Measurements from ENCODE around the gene NME2.

DNA sequence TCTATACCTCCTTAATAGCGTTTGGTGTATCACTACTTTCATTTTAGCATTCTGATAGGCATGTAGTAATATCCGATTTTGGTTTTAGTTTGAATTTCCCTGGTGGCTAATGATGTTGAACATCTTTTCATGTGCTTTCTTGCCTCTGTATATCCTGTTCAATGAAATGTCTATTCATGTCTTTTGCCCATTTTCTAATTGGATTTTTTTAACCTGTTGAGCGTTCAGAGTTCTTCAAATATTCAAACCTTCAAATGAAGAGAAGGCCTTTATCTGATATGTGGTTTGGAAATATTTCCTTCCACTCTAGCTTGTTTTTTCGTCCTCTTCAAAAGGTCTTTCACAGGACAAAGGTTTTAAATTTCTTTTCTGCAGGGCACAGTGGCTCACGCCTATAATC lies 15.3 kb upstream of the NME2 start:
- TF ChIP-seq, protein P1, sequence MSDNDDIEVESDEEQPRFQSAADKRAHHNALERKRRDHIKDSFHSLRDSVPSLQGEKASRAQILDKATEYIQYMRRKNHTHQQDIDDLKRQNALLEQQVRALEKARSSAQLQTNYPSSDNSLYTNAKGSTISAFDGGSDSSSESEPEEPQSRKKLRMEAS (IDR thresholded peaks at IDR 0.05; ENCODE audit: low read depth, low read length), result no peak
- TF ChIP-seq, protein P2, sequence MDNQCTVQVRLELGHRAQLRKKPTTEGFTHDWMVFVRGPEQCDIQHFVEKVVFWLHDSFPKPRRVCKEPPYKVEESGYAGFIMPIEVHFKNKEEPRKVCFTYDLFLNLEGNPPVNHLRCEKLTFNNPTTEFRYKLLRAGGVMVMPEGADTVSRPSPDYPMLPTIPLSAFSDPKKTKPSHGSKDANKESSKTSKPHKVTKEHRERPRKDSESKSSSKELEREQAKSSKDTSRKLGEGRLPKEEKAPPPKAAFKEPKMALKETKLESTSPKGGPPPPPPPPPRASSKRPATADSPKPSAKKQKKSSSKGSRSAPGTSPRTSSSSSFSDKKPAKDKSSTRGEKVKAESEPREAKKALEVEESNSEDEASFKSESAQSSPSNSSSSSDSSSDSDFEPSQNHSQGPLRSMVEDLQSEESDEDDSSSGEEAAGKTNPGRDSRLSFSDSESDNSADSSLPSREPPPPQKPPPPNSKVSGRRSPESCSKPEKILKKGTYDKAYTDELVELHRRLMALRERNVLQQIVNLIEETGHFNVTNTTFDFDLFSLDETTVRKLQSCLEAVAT (IDR thresholded peaks at IDR 0.05), result no peak
- TF ChIP-seq BACH1 (IDR thresholded peaks at IDR 0.05; ENCODE audit: borderline replicate concordance) (no peak), TAF1 (IDR thresholded peaks at IDR 0.05; ENCODE audit: borderline replicate concordance, low read depth, low read length) (no peak), SREBF2 (IDR thresholded peaks at IDR 0.05; ENCODE audit: low read length) (no peak), EP300 (IDR thresholded peaks at IDR 0.05; ENCODE audit: borderline replicate concordance in 1 of 2, control insufficient read depth in 1 of 2, low read depth in 2 of 2, low read length in 2 of 2) (no peak), MXI1 (IDR thresholded peaks at IDR 0.05; ENCODE audit: low read depth, low read length) (no peak), GABPA (IDR thresholded peaks at IDR 0.05; ENCODE audit: low read depth) (no peak), POLR2A (IDR thresholded peaks at IDR 0.05; ENCODE audit: low read depth, low read length) (no peak), TCF12 (IDR thresholded peaks at IDR 0.05; ENCODE audit: low read depth, low read length) (no peak)
- TF ChIP-seq, protein P3, sequence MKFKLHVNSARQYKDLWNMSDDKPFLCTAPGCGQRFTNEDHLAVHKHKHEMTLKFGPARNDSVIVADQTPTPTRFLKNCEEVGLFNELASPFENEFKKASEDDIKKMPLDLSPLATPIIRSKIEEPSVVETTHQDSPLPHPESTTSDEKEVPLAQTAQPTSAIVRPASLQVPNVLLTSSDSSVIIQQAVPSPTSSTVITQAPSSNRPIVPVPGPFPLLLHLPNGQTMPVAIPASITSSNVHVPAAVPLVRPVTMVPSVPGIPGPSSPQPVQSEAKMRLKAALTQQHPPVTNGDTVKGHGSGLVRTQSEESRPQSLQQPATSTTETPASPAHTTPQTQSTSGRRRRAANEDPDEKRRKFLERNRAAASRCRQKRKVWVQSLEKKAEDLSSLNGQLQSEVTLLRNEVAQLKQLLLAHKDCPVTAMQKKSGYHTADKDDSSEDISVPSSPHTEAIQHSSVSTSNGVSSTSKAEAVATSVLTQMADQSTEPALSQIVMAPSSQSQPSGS (IDR thresholded peaks at IDR 0.05; ENCODE audit: low read length), result no peak
- TF ChIP-seq, protein P4, sequence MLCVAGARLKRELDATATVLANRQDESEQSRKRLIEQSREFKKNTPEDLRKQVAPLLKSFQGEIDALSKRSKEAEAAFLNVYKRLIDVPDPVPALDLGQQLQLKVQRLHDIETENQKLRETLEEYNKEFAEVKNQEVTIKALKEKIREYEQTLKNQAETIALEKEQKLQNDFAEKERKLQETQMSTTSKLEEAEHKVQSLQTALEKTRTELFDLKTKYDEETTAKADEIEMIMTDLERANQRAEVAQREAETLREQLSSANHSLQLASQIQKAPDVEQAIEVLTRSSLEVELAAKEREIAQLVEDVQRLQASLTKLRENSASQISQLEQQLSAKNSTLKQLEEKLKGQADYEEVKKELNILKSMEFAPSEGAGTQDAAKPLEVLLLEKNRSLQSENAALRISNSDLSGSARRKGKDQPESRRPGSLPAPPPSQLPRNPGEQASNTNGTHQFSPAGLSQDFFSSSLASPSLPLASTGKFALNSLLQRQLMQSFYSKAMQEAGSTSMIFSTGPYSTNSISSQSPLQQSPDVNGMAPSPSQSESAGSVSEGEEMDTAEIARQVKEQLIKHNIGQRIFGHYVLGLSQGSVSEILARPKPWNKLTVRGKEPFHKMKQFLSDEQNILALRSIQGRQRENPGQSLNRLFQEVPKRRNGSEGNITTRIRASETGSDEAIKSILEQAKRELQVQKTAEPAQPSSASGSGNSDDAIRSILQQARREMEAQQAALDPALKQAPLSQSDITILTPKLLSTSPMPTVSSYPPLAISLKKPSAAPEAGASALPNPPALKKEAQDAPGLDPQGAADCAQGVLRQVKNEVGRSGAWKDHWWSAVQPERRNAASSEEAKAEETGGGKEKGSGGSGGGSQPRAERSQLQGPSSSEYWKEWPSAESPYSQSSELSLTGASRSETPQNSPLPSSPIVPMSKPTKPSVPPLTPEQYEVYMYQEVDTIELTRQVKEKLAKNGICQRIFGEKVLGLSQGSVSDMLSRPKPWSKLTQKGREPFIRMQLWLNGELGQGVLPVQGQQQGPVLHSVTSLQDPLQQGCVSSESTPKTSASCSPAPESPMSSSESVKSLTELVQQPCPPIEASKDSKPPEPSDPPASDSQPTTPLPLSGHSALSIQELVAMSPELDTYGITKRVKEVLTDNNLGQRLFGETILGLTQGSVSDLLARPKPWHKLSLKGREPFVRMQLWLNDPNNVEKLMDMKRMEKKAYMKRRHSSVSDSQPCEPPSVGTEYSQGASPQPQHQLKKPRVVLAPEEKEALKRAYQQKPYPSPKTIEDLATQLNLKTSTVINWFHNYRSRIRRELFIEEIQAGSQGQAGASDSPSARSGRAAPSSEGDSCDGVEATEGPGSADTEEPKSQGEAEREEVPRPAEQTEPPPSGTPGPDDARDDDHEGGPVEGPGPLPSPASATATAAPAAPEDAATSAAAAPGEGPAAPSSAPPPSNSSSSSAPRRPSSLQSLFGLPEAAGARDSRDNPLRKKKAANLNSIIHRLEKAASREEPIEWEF (IDR thresholded peaks at IDR 0.05; ENCODE audit: insufficient replicate concordance, low read depth, low read length), result no peak
- TF ChIP-seq, protein P5, sequence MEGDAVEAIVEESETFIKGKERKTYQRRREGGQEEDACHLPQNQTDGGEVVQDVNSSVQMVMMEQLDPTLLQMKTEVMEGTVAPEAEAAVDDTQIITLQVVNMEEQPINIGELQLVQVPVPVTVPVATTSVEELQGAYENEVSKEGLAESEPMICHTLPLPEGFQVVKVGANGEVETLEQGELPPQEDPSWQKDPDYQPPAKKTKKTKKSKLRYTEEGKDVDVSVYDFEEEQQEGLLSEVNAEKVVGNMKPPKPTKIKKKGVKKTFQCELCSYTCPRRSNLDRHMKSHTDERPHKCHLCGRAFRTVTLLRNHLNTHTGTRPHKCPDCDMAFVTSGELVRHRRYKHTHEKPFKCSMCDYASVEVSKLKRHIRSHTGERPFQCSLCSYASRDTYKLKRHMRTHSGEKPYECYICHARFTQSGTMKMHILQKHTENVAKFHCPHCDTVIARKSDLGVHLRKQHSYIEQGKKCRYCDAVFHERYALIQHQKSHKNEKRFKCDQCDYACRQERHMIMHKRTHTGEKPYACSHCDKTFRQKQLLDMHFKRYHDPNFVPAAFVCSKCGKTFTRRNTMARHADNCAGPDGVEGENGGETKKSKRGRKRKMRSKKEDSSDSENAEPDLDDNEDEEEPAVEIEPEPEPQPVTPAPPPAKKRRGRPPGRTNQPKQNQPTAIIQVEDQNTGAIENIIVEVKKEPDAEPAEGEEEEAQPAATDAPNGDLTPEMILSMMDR (IDR thresholded peaks at IDR 0.05 in 2 of 3, conservative IDR thresholded peaks at IDR 0.05 in 1 of 3; ENCODE audit: control insufficient read depth in 2 of 3, extremely low read depth in 1 of 3, insufficient read depth in 1 of 3, low read depth in 3 of 3, low read length in 3 of 3), result no peak

All from GM12878 (cell line).